ENCODE measurements around the gene FBXO45. TPM values are rescaled to one million over a fixed set of nuclear protein-coding genes. Genes with fewer than 3 reads are reported as not detected.

Gene FBXO45
- total RNA-seq, 1 donor from 2014 or later: 11.3 TPM

GRCh38 chr3:196557236-196557635, 11.2 kb upstream of the FBXO45 start:
- Histone ChIP-seq H2AFZ (ENCODE audit: low read depth, low read length) (no peak overlapping the region), H3K4me2 (ENCODE audit: low read length) (no peak overlapping the region), H3K4me3 (ENCODE audit: insufficient read depth, low read depth, low read length) (no peak overlapping the region), H3K4me1 (ENCODE audit: insufficient read depth, low read length) (no peaks in the 10 kb centered on the region), H4K20me1 (ENCODE audit: insufficient read depth, low read length) (no peaks in the 10 kb centered on the region), H3K27me3 (ENCODE audit: insufficient read depth, low read length) (no peaks in the 10 kb centered on the region), H3K79me2 (ENCODE audit: insufficient read depth, low read length) (peaks cover 12% of the 10 kb centered on the region), H3K27ac (ENCODE audit: low read depth, low read length) (no peak overlapping the region), H3K9me3 (ENCODE audit: insufficient read depth, low read depth, low read length) (no peaks in the 10 kb centered on the region), H3K9ac (ENCODE audit: low read length) (no peak overlapping the region), H3K36me3 (ENCODE audit: insufficient read depth, low read length) (no peaks in the 10 kb centered on the region)
- no peak overlapping the region for H3K4me3 Mint-ChIP-seq (ENCODE audit: unreplicated experiment)
- no peak overlapping the region for H3K27ac Mint-ChIP-seq (ENCODE audit: unreplicated experiment)
- H3K27me3 Mint-ChIP-seq (ENCODE audit: low read depth, unreplicated experiment): no peaks in the 10 kb centered on the region
- peaks cover 4% of the 10 kb centered on the region for H3K36me3 Mint-ChIP-seq (ENCODE audit: low read depth, unreplicated experiment)
- no peaks in the 10 kb centered on the region for H3K9me3 Mint-ChIP-seq (ENCODE audit: unreplicated experiment)
- no peak for FAIRE-seq
- no peak for TF ChIP-seq CTCF (IDR thresholded peaks at IDR 0.05; ENCODE audit: insufficient read depth, low read depth, low read length)
- no peak for TF ChIP-seq EZH2 (IDR thresholded peaks at IDR 0.05; ENCODE audit: insufficient read depth, low read length)
- peaks cover 2% of the 10 kb centered on the region for H3K4me1 Mint-ChIP-seq (ENCODE audit: low read depth, unreplicated experiment)
- no peak for DNase-seq (ENCODE audit: low read depth)

- TF ChIP-seq CTCF (IDR thresholded peaks at IDR 0.05; ENCODE audit: insufficient read depth, low read depth, low read length): no peak
- TF ChIP-seq EZH2 (IDR thresholded peaks at IDR 0.05; ENCODE audit: insufficient read depth, low read length): no peak
- peaks cover 21% of the 10 kb centered on the region for H3K79me2 ChIP-seq (ENCODE audit: insufficient read depth, low read length)
- H4K20me1 ChIP-seq (ENCODE audit: insufficient read depth, low read length): no peaks in the 10 kb centered on the region
- H3K4me3 ChIP-seq (ENCODE audit: insufficient read depth, low read depth, low read length): no peak overlapping the region
- no peaks in the 10 kb centered on the region for H3K27me3 ChIP-seq (ENCODE audit: insufficient read depth, low read length)
- FAIRE-seq (no peak), DNase-seq (ENCODE audit: low read depth) (no peak)
- H3K36me3 ChIP-seq (ENCODE audit: insufficient read depth, low read length): no peaks in the 10 kb centered on the region
- Mint-ChIP-seq H3K4me1 (ENCODE audit: low read depth, unreplicated experiment) (peaks cover 2% of the 10 kb centered on the region), H3K27me3 (ENCODE audit: low read depth, unreplicated experiment) (no peaks in the 10 kb centered on the region), H3K36me3 (ENCODE audit: low read depth, unreplicated experiment) (peaks cover 4% of the 10 kb centered on the region), H3K4me3 (ENCODE audit: unreplicated experiment) (no peak overlapping the region), H3K27ac (ENCODE audit: unreplicated experiment) (no peak overlapping the region), H3K9me3 (ENCODE audit: unreplicated experiment) (no peaks in the 10 kb centered on the region)
- no peaks in the 10 kb centered on the region for H3K9me3 ChIP-seq (ENCODE audit: insufficient read depth, low read depth, low read length)
- no peak overlapping the region for H3K9ac ChIP-seq (ENCODE audit: low read length)
- H3K4me1 ChIP-seq (ENCODE audit: insufficient read depth, low read length): peaks cover under 1% of the 10 kb centered on the region
- H3K4me2 ChIP-seq (ENCODE audit: low read length): no peak overlapping the region
- H2AFZ ChIP-seq (ENCODE audit: low read depth, low read length): no peak overlapping the region
- no peak overlapping the region for H3K27ac ChIP-seq (ENCODE audit: low read depth, low read length)
Measured at GRCh38 chr3:196558476-196558875, 10.0 kb upstream of the FBXO45 start.

- peaks cover 21% of the 10 kb centered on the region for H3K79me2 ChIP-seq (ENCODE audit: insufficient read depth, low read length)
- TF ChIP-seq CTCF (IDR thresholded peaks at IDR 0.05; ENCODE audit: insufficient read depth, low read depth, low read length) (no peak), EZH2 (IDR thresholded peaks at IDR 0.05; ENCODE audit: insufficient read depth, low read length) (no peak)
- H3K4me3 ChIP-seq (ENCODE audit: insufficient read depth, low read depth, low read length): no peak overlapping the region
- H3K27me3 ChIP-seq (ENCODE audit: insufficient read depth, low read length): no peaks in the 10 kb centered on the region
- FAIRE-seq (no peak), DNase-seq (ENCODE audit: low read depth) (no peak)
- no peak overlapping the region for H3K9ac ChIP-seq (ENCODE audit: low read length)
- Mint-ChIP-seq H3K4me3 (ENCODE audit: unreplicated experiment) (no peak overlapping the region), H3K27ac (ENCODE audit: unreplicated experiment) (no peak overlapping the region), H3K4me1 (ENCODE audit: low read depth, unreplicated experiment) (peaks cover 8% of the 10 kb centered on the region), H3K36me3 (ENCODE audit: low read depth, unreplicated experiment) (peaks cover 2% of the 10 kb centered on the region), H3K9me3 (ENCODE audit: unreplicated experiment) (no peaks in the 10 kb centered on the region), H3K27me3 (ENCODE audit: low read depth, unreplicated experiment) (no peaks in the 10 kb centered on the region)
- H3K4me2 ChIP-seq (ENCODE audit: low read length): no peak overlapping the region
- no peak overlapping the region for H3K27ac ChIP-seq (ENCODE audit: low read depth, low read length)
- no peaks in the 10 kb centered on the region for H4K20me1 ChIP-seq (ENCODE audit: insufficient read depth, low read length)
- no peak overlapping the region for H2AFZ ChIP-seq (ENCODE audit: low read depth, low read length)
- peaks cover 7% of the 10 kb centered on the region for H3K4me1 ChIP-seq (ENCODE audit: insufficient read depth, low read length)
- no peaks in the 10 kb centered on the region for H3K9me3 ChIP-seq (ENCODE audit: insufficient read depth, low read depth, low read length)
- H3K36me3 ChIP-seq (ENCODE audit: insufficient read depth, low read length): no peaks in the 10 kb centered on the region
Measured at GRCh38 chr3:196559826-196560225, 8.6 kb upstream of the FBXO45 start.
